BJ (cell line): ENCODE results near the gene HMG20B. TPM values are rescaled to one million over a fixed set of nuclear protein-coding genes. Genes with fewer than 3 reads are reported as not detected.

Source experiments
- CTCF ChIA-PET: fragments of 350-600 bp; formaldehyde crosslinking; extraction: SDS; loops from one replicate; lab custom pipeline; 2021; ENCODE audit warnings: antibody characterized with exemption, inconsistent platforms; lab: Yijun Ruan, JAX
- POLR2A ChIA-PET: fragments of 300-600 bp; sonication (Branson Sonifier 250); formaldehyde crosslinking; extraction: SDS; loops from one replicate; lab custom pipeline; 2021; ENCODE audit warnings: antibody characterized with exemption; lab: Charles Lee
- DNase-seq: peaks from one replicate; pipeline ENCODE4 v3.0.0-alpha.2; 2011; ENCODE audit warnings: low read depth
- H3K27me3 ChIP-seq: 2 replicates; pipeline ENCODE4 v1.6.0; 2011; ENCODE audit warnings: low read length; ENCODE audit not compliant: control insufficient read depth, insufficient read depth
- H3K36me3 ChIP-seq: 2 replicates; pipeline ENCODE4 v1.5.1; 2011; ENCODE audit warnings: low read length; ENCODE audit not compliant: control insufficient read depth, insufficient read depth
- H3K4me3 ChIP-seq: 2 replicates; pipeline ENCODE4 v1.5.1; 2011; ENCODE audit warnings: low read depth, mild to moderate bottlenecking, control low read depth, low read length
- polyA plus RNA-seq: library from polyadenylated mRNA; depleted of rRNA; stranded (reverse); fragments of >200 nt; gene quantifications from 2 replicates; pipeline ENCODE4 v1.2.3, GENCODE V29; 2011
- TF ChIP-seq, protein P1 (sequence below): IDR thresholded peaks from 2 replicates; pipeline ENCODE4 v1.5.1; 2011; ENCODE audit warnings: low read depth, mild to moderate bottlenecking, control low read depth, inconsistent platforms, low read length, moderate library complexity; ENCODE audit not compliant: insufficient read depth

HMG20B gene
- polyA plus RNA-seq, 1 experiment: 54.2 TPM

DNA sequence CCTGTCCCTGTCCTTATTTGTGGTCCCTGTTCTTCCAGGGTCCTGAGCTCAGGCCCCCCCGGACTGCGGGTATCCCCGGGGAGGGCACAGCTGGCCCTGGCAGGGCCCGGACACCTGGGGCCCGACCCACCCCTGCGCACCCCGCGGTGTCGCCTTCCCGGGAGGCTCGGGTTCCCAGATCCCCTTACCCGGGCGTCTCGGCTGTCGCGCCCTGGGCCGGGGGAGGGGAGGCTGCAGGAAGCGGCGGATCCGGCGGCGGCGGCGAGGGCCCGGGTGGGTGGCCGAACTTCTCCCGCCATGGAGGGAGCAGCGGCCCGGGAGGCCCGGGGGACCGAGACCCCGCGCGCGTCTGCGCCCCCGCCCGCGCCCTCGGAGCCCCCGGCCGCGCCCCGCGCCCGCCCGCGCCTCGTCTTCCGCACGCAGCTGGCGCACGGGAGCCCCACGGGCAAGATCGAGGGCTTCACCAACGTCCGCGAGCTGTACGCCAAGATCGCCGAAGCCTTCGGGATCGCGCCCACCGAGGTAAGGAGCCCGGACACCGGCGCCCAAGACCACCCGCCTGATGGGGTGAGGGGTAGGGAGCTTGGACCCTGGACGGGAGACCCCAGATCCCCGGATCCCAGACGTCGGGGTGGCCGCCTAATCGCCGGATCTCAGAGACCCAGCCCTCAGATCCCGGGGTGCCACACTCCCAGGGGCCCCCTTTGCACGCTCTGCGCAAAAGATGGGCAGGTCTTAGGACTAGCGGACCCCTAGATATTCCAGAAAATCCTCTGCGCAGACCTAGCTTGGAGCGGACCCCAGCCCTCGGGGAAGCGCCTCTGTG is 12.8 kb downstream of the HMG20B start, which contains the start of gene GIPC3:
Gene GIPC3, plus strand, starts transcription at position 178 of the 826 bp plus-strand sequence. Its CDS starts 120 bp downstream, at position 298.
- ChIA-PET POLR2A (no interaction called here), CTCF (interaction anchor here (0.8 to 2.0 kb wide), 2 partner anchors 10 to 23 kb away, joined by 3 to 10 read pairs; no protein-coding TSS in a partner anchor)
- DNase-seq: no peak
- TF ChIP-seq, protein P1, sequence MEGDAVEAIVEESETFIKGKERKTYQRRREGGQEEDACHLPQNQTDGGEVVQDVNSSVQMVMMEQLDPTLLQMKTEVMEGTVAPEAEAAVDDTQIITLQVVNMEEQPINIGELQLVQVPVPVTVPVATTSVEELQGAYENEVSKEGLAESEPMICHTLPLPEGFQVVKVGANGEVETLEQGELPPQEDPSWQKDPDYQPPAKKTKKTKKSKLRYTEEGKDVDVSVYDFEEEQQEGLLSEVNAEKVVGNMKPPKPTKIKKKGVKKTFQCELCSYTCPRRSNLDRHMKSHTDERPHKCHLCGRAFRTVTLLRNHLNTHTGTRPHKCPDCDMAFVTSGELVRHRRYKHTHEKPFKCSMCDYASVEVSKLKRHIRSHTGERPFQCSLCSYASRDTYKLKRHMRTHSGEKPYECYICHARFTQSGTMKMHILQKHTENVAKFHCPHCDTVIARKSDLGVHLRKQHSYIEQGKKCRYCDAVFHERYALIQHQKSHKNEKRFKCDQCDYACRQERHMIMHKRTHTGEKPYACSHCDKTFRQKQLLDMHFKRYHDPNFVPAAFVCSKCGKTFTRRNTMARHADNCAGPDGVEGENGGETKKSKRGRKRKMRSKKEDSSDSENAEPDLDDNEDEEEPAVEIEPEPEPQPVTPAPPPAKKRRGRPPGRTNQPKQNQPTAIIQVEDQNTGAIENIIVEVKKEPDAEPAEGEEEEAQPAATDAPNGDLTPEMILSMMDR: no peak
- Histone ChIP-seq H3K27me3 (0 out of 2 replicates have a peak, but pooled peaks cover 1% of the 10 kb centered on the region), H3K36me3 (no peaks in the 10 kb centered on the region), H3K4me3 (peak within 1 kb of the TSS; percentile 19)

DNA sequence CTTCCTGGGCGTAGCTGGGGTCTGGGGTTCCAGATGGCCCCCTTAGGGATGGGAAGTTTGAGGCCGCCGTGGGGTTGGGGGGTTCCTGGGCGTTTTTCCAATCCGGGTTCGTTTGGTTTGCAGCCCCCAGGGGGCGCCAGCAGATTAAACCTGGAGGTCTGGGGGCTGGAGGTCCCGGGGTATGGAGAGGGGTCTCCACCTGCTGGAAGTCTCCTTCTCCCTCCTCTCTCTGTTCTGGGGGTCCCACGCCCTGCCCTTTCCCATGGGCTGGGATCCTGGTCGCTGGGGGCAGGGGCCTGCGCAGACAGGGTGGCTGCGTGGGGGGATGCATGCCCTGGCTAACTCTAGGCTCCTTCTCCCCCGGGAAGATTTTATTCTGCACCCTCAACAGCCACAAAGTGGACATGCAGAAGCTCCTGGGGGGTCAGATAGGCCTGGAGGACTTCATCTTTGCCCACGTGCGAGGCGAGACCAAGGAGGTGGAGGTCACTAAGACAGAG is 13.4 kb downstream of the HMG20B start:
- POLR2A ChIA-PET: no interaction called here
- TF ChIP-seq, protein P1: peak; percentile 55
- CTCF ChIA-PET: interaction anchor here (1.0 to 2.0 kb wide), 3 partner anchors 10 to 41 kb away, joined by 3 to 10 read pairs (median 4); no protein-coding TSS in a partner anchor
- H3K4me3 ChIP-seq: no peak overlapping the region
- no peaks in the 10 kb centered on the region for H3K36me3 ChIP-seq
- no peak for DNase-seq
- 0 out of 2 replicates have a peak, but pooled peaks cover 1% of the 10 kb centered on the region for H3K27me3 ChIP-seq

DNA sequence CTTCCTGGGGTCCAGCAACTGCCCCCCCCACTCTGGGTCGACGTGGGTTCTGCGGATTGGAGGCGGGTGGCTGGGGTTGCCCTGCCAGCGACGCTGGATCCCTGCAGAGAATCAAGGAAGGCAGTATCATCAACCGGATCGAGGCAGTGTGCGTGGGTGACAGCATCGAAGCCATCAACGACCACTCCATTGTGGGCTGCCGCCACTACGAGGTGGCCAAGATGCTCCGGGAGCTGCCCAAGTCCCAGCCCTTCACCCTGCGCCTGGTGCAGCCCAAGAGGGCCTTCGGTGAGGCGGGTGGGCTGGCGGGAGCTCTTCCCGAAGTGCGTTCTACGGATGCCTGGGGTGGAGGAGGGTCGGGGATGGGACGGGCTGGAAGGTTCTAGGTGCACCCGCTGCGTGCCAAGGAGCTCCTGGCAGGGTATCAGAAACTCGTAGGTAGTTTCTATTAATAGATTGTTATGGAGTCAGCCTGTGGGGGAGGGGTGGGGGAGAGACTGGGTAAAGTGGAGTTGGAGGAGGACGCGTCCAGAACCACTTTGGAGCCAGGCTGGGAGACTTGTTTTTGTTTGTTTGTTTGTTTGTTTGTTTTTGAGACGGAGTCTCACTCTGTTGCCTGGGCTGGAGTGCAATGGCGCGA is 14.1 kb downstream of the HMG20B start:
- TF ChIP-seq, protein P1: no peak
- ChIA-PET POLR2A (no interaction called here), CTCF (interaction anchor here (1.0 to 2.0 kb wide), 3 partner anchors 9 to 42 kb away, joined by 3 to 10 read pairs (median 4); no protein-coding TSS in a partner anchor)
- Histone ChIP-seq H3K4me3 (no peak overlapping the region), H3K36me3 (no peaks in the 10 kb centered on the region), H3K27me3 (0 out of 2 replicates have a peak, but pooled peaks cover 1% of the 10 kb centered on the region)
- no peak for DNase-seq

DNA sequence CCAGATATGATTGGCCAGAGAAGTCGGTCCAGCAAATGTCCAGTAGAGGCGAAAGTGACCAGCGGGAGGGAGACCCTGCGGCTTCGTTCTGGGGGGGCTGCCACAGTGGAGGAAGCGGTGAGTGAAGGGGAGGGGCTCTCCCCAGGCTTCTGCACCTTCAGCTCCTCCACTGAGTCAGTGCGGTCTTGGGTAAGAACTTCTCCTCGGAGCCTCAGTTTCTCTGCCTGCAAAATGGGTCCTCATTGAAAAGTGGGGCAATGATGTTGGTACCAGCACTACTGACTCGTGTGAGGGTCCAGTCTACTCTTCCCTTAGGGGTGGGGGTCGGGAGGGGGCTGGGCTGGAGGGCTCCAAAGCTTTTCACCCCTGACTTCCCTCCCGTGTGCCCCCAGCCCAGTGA is 16.7 kb downstream of the HMG20B start:
- Histone ChIP-seq H3K27me3 (0 out of 2 replicates have a peak, but pooled peaks cover 1% of the 10 kb centered on the region), H3K36me3 (no peaks in the 10 kb centered on the region), H3K4me3 (no peak overlapping the region)
- DNase-seq: no peak
- TF ChIP-seq, protein P1: no peak
- ChIA-PET CTCF (no interaction called here), POLR2A (no interaction called here)
